Small intestine (tissue), 7 donors: ENCODE measurements around the gene RNASET2. TPM values are rescaled to one million over a fixed set of nuclear protein-coding genes. Genes with fewer than 3 reads are reported as not detected.
"Not testable (repeated sequence)": the region's sequence is repeated elsewhere in the genome, so short reads cannot be mapped to it uniquely, and the experiment has no call there.

Experiments
- DNase-seq, 2 donors: peaks; one replicate each; pipeline versions ENCODE4 v3.0.0 to v3.0.0-alpha.2; 2013
- FAIRE-seq: peaks from 2 replicates; lab custom pipeline; 2012; peaks lifted over from hg19 to GRCh38; lab: Jason Lieb, UNC
- H3K27ac ChIP-seq, 3 donors: one replicate each; pipeline ENCODE4 v1.5.1; 2013; ENCODE audit warnings: low read length in 2 of 3, mild to moderate bottlenecking in 2 of 3, control low read depth in 1 of 3, inconsistent platforms in 1 of 3, low read depth in 1 of 3, moderate library complexity in 1 of 3
- H3K27me3 ChIP-seq, 3 donors: one replicate each; pipeline ENCODE4 v1.6.1; 2013; ENCODE audit warnings: low read length in 3 of 3, inconsistent platforms in 1 of 3; ENCODE audit not compliant: control insufficient read depth in 3 of 3, insufficient read depth in 3 of 3
- H3K36me3 ChIP-seq, 3 donors: one replicate each; pipeline ENCODE4 v1.6.1; 2013; ENCODE audit warnings: low read length in 3 of 3, inconsistent platforms in 1 of 3, low read depth in 1 of 3, mild to moderate bottlenecking in 1 of 3, moderate library complexity in 1 of 3; ENCODE audit not compliant: control insufficient read depth in 3 of 3, insufficient read depth in 2 of 3
- H3K4me1 ChIP-seq, 3 donors: one replicate each; pipeline ENCODE4 v1.6.1; 2013; ENCODE audit warnings: low read length in 2 of 3, inconsistent platforms in 1 of 3, low read depth in 1 of 3, mild to moderate bottlenecking in 1 of 3, moderate library complexity in 1 of 3; ENCODE audit not compliant: control insufficient read depth in 3 of 3, insufficient read depth in 2 of 3
- H3K4me3 ChIP-seq, 3 donors: one replicate each; pipeline ENCODE4 v1.5.1; 2013; ENCODE audit warnings: low read length in 3 of 3, control low read depth in 1 of 3, inconsistent platforms in 1 of 3, low read depth in 1 of 3, mild to moderate bottlenecking in 1 of 3, moderate library complexity in 1 of 3
- H3K9me3 ChIP-seq, 2 donors: one replicate each; pipeline ENCODE4 v1.6.1; 2013; ENCODE audit warnings: low read depth in 1 of 2, low read length in 1 of 2; ENCODE audit not compliant: control insufficient read depth in 2 of 2, insufficient read depth in 1 of 2
- WGBS, 3 donors: extraction: QIAGEN DNeasy Blood & Tissue Kit; methylation state at CpG; one replicate each; pipeline ENCODE4 v1.1.7; 2013; 5-methylcytosine and 5-hydroxymethylcytosine counted together
- polyA plus RNA-seq, 4 donors: library from polyadenylated mRNA; stranded (reverse) in 3 of 4; unstranded in 1 of 4; fragments of 200-250 nt in 3 of 4; fragments of 120-200 nt in 1 of 4; gene quantifications; one replicate each; pipeline versions ENCODE4 v1.2.1 to v1.2.3, GENCODE V29; 2013
- donor health status: healthy with polysubstance abuse.
- donor health status: control.
- donor health status: control.
- donor health status: Bipolar disorder and iron deficiency.
- donor health status: healthy.

The RNASET2 gene
- polyA plus RNA-seq, 4 donors, result 25.7 to 78.5 (median 41.6) TPM

GRCh38 chr6:166948724-166949123, 7.6 kb downstream of the RNASET2 start:
- not testable (repeated sequence) for DNase-seq, FAIRE-seq, H3K27ac ChIP-seq, H3K9me3 ChIP-seq, H3K4me3 ChIP-seq, H3K4me1 ChIP-seq, H3K27me3 ChIP-seq
- WGBS, 3 donors, result 93 to 95% (median 95%) methylated on average over 6 of the region's 6 CpGs
- peaks cover 2 to 61% (median 3%) of the 10 kb centered on the region in 3 donors for H3K36me3 ChIP-seq

DNA sequence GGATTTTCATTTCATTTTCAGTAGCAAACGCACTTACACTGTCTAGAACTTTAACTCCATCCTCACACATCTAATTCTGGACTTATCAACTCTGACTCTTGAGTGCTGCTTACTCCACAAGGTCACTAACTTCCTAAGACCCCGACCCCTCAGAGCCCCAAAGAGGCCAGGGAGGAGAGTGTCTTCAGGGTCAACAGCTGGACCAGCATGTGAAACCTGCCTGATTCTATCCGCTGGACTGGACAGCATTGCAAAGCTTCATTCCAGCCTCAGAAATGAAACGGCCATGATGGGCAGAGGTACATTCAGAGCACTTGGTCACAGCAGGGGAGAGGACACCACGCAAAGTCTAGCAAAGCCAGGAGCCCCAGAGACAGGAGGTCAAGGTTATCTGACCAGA, 9.1 kb downstream of the RNASET2 start:
- H3K4me1 ChIP-seq, result no peaks in the 10 kb centered on the region
- H3K4me3 ChIP-seq, result no peak overlapping the region
- WGBS, 3 donors, result 88 to 91% (median 88%) methylated on average over 5 of the region's 5 CpGs
- no peak for DNase-seq
- H3K36me3 ChIP-seq, result peaks cover 3 to 71% (median 4%) of the 10 kb centered on the region in 3 donors
- no peak for FAIRE-seq
- no peaks in the 10 kb centered on the region for H3K27me3 ChIP-seq
- peaks cover 0 to 6% of the 10 kb centered on the region in 2 donors for H3K9me3 ChIP-seq
- no peak overlapping the region for H3K27ac ChIP-seq

DNA sequence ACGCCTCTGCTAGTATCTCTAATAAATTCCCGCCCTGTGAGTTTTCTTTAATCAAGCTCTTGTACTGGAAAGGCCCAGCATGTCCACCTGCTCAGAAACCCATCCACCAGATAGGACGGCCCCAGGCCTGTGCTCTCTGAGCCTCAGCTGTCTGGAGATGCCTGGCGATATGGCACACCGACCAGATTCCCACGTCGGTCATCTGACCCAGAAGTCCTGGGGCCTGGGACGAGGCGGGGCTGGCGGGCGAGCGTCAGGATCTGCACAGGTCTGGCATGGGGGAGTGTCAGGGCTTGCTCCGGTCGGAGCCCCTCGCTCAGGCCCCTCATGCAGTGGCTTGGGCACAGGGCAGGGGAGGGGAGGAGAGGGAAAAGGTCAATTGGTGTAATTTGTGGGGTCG, 10.2 kb downstream of the RNASET2 start:
- no peak for FAIRE-seq
- Histone ChIP-seq H3K9me3 (peaks cover 0 to 6% of the 10 kb centered on the region in 2 donors), H3K27me3 (no peaks in the 10 kb centered on the region), H3K4me1 (no peaks in the 10 kb centered on the region), H3K36me3 (peaks cover 3 to 62% (median 4%) of the 10 kb centered on the region in 3 donors), H3K27ac (no peak overlapping the region), H3K4me3 (no peak overlapping the region)
- WGBS, 3 donors, result 94 to 97% (median 97%) methylated on average over 16 of the region's 16 CpGs
- DNase-seq, result no peak

DNA sequence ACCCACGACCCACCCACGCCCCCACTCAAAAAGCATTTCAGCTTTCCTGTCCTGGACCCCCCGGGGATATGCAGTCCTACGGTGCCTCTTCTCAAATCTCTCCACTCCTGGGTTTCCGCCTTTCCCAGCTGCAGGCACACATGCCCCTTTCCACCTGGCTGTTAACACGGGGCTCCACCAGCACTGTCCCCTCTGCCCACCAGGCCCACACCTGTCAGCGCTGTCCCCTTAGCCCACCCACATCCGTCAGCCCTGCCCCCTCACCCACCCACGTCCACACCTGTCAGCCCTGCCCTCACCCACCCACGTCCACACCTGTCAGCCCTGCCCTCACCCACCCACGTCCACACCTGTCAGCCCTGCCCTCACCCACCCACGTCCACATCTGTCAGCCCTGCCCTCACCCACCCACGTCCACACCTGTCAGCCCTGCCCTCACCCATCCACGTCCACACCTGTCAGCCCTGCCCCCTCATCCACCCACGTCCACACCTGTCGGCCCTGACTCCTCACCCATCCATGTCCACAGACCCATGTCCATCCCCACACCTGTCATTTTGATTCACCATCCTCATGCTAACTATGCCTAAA, 11.6 kb downstream of the RNASET2 start:
- H3K4me3 ChIP-seq, result no peak overlapping the region
- H3K27me3 ChIP-seq, result no peaks in the 10 kb centered on the region
- WGBS, 3 donors, result 82 to 89% (median 83%) methylated on average over 15 to 16 of the region's 16 CpGs
- H3K27ac ChIP-seq, result no peak overlapping the region
- no peaks in the 10 kb centered on the region for H3K4me1 ChIP-seq
- peaks cover 0 to 6% of the 10 kb centered on the region in 2 donors for H3K9me3 ChIP-seq
- peaks cover 3 to 55% (median 6%) of the 10 kb centered on the region in 3 donors for H3K36me3 ChIP-seq
- no peak for DNase-seq
- FAIRE-seq, result no peak

DNA sequence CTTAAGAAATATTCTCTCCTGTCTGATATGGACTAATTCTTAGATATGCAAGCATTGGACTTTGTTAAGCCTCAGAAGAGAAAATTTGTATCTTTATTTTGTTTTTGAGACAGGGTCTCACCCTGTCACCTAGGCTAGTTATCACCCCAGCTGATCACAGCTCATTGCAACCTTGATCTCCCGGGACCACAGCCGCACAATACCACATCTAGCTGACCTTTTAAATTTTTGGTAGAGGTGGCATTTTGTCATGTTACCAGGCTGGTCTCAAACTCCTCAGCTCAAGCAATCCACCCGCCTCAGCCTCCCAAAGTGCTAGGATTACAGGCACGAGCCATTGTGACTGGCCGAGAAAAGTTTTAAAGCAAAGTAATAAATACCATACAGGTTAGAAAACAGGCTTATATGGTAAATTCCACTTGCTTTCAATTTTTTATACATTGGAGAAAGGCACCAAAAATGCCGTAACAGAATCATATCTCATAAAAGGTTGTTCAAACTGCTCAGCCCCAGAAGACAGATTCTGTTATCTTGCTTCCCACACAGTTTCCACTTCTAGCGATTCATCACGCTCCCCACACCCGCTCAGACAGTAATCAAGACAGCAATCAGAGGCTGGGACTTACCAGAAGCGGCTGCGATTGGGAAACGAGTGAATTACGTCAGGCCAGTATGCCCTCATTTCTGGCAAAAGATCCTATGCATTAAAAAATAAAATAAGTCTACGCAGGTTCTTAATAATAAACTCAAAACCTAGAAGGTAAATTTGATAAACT, 13.8 kb downstream of the RNASET2 start:
- Histone ChIP-seq H3K27me3 (no peaks in the 10 kb centered on the region), H3K36me3 (peaks cover 7 to 59% (median 14%) of the 10 kb centered on the region in 3 donors), H3K9me3 (peaks cover 0 to 6% of the 10 kb centered on the region in 2 donors), H3K4me1 (no peaks in the 10 kb centered on the region), H3K4me3 (no peak overlapping the region), H3K27ac (no peak overlapping the region)
- no peak for FAIRE-seq
- no peak for DNase-seq
- 84 to 90% (median 84%) methylated on average over 14 of the region's 14 CpGs for WGBS, 3 donors

DNA sequence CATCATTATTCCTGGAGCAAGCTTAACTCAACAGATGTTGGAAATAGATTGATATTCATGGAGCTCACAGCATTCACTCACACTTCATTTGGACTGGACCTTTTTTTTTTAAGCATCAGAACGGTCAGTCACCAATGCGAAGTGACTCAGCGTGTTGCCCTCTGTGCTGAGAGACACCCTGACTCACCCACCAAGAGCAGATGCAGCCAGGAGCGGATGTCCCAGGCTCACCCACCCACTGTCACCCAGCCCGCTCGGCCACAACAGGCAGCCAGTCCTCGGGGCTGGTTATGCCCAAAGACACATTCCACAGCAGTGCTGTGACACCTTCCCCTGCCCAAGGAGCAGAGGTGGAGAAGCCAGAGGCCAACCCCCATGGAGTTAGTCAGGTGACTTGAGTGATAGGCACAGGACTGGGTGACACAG, 15.7 kb downstream of the RNASET2 start:
- FAIRE-seq (no peak), DNase-seq (no peak)
- Histone ChIP-seq H3K9me3 (peaks cover 0 to 6% of the 10 kb centered on the region in 2 donors), H3K27me3 (no peaks in the 10 kb centered on the region), H3K36me3 (peaks cover 4 to 51% (median 13%) of the 10 kb centered on the region in 3 donors), H3K4me1 (no peaks in the 10 kb centered on the region), H3K4me3 (no peak overlapping the region), H3K27ac (no peak overlapping the region)
- 91 to 93% (median 93%) methylated on average over 7 of the region's 7 CpGs for WGBS, 3 donors

DNA sequence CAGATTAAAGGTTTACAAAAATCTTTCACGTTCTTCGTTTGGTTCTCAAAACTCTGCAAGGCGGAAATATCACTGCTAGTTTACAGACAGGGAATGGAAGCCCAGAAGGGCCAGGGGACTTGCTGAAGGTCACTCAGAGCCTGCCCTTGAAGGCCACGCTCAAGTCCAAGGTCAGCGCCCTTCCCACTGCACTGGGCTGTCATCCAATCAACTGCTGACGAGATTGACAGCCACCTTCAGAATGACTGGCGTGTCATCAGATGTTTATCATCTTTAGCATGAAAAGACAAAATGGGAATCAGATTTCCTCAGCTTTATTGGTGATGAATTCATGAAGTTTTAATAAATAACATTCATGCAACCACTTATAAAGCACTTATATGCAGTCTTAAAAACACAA, 16.5 kb downstream of the RNASET2 start:
- FAIRE-seq, result no peak
- H3K36me3 ChIP-seq, result peaks cover 4 to 50% (median 13%) of the 10 kb centered on the region in 3 donors

DNA sequence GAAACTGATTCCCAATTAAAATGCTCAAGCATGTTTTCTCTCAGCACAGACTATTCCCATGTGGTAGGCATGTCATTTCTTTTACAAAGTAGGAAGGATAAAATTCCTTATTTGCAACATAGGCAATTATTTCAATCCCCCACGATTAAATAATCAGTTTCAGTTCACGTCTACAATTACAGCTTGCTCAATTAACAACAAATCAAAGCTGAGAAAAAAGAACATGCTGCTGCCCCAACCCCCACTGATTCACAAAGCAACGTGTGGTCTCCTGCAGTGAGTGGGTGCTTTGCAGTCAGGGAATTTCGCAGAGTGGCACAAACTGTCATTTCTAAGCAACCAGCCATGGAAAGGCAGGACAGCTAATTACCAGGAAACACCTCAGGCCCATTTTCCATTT, 17.0 kb downstream of the RNASET2 start:
- peaks cover 4 to 47% (median 15%) of the 10 kb centered on the region in 3 donors for H3K36me3 ChIP-seq
- H3K27ac ChIP-seq, result no peak overlapping the region
- no peak overlapping the region for H3K4me3 ChIP-seq
- 76 to 81% (median 77%) methylated on average over 4 of the region's 4 CpGs for WGBS, 3 donors
- peaks cover 0 to 2% of the 10 kb centered on the region in 2 donors for H3K9me3 ChIP-seq
- H3K4me1 ChIP-seq, result no peaks in the 10 kb centered on the region
- no peak for FAIRE-seq
- H3K27me3 ChIP-seq, result no peaks in the 10 kb centered on the region
- no peak for DNase-seq

More for the DNA sequence above, 16.5 kb downstream of the RNASET2 start:
- Histone ChIP-seq H3K27me3 (no peaks in the 10 kb centered on the region), H3K4me3 (no peak overlapping the region), H3K4me1 (no peaks in the 10 kb centered on the region), H3K27ac (no peak overlapping the region), H3K9me3 (peaks cover 0 to 6% of the 10 kb centered on the region in 2 donors)
- WGBS, 3 donors, result 82 to 86% (median 86%) methylated on average over 7 of the region's 7 CpGs
- no peak for DNase-seq
